GM23338 (cell line): ENCODE measurements around the gene HOXA10. TPM values are rescaled to one million over a fixed set of nuclear protein-coding genes. Genes with fewer than 3 reads are reported as not detected.
A peak's percentile ranks its signal among the peaks of the same experiment; 100 is the strongest.

ENCODE experiments used
- ATAC-seq: fragments of 200-7000 bp; cut with Tn5 transposase; 3 replicates; pipeline ENCODE4 v1.9.1; 2020
- DNase-seq: peaks from one replicate; pipeline ENCODE4 v3.0.0-alpha.2; 2015; ENCODE audit warnings: low spot score
- H2AFZ ChIP-seq: fragments of 200-600 bp; sonication (generic); 2 replicates; pipeline ENCODE4 v1.8.0; 2016; ENCODE audit warnings: antibody characterized with exemption, mild to moderate bottlenecking, moderate library complexity
- H3F3A ChIP-seq: fragments of 200-600 bp; sonication (generic); replicated peaks from 2 replicates; pipeline ENCODE4 v1.8.0; 2017; ENCODE audit warnings: antibody characterized with exemption, mixed run types, low read depth
- H3K27ac ChIP-seq: fragments of 200-600 bp; sonication (generic); 2 replicates; pipeline ENCODE4 v1.6.1; 2016; ENCODE audit warnings: low read depth
- H3K27me3 ChIP-seq: fragments of 200-600 bp; sonication (generic); 2 replicates; pipeline ENCODE4 v1.8.0; 2016; ENCODE audit warnings: mild to moderate bottlenecking, mixed run types, moderate library complexity; ENCODE audit not compliant: insufficient read depth
- H3K36me3 ChIP-seq: fragments of 200-600 bp; sonication (generic); 2 replicates; pipeline ENCODE4 v1.8.0; 2016; ENCODE audit warnings: mild to moderate bottlenecking; ENCODE audit not compliant: insufficient read depth
- H3K4me1 ChIP-seq: fragments of 200-600 bp; sonication (generic); 2 replicates; pipeline ENCODE4 v1.8.0; 2016; ENCODE audit warnings: mild to moderate bottlenecking, moderate library complexity; ENCODE audit not compliant: insufficient read depth
- H3K4me2 ChIP-seq: fragments of 200-600 bp; sonication (generic); 2 replicates; pipeline ENCODE4 v1.7.1; 2017; ENCODE audit warnings: mixed run types
- H3K4me3 ChIP-seq: fragments of 200-600 bp; sonication (generic); 2 replicates; pipeline ENCODE4 v1.6.1; 2016; ENCODE audit warnings: mixed run types
- H3K79me2 ChIP-seq: fragments of 200-600 bp; sonication (generic); replicated peaks from 2 replicates; pipeline ENCODE4 v1.8.0; 2017; ENCODE audit warnings: mild to moderate bottlenecking; ENCODE audit not compliant: insufficient read depth
- H3K9me2 ChIP-seq: fragments of 200-600 bp; sonication (generic); 2 replicates; pipeline ENCODE4 v1.8.0; 2017; ENCODE audit not compliant: insufficient read depth
- H4K20me1 ChIP-seq: fragments of 200-600 bp; sonication (generic); replicated peaks from 2 replicates; pipeline ENCODE4 v1.8.0; 2017; ENCODE audit warnings: mild to moderate bottlenecking; ENCODE audit not compliant: insufficient read depth
- H3K27ac Mint-ChIP-seq: 2 replicates; pipeline ENCODE4 v1.8.0; 2020; ENCODE audit warnings: inconsistent platforms, mild to moderate bottlenecking, moderate library complexity, mixed read lengths
- H3K27me3 Mint-ChIP-seq: 3 replicates; pipeline ENCODE4 v1.8.0; 2022; ENCODE audit warnings: low read depth, mild to moderate bottlenecking, moderate library complexity, mixed read lengths, inconsistent platforms; ENCODE audit not compliant: insufficient read depth, poor library complexity
- H3K36me3 Mint-ChIP-seq: 3 replicates; pipeline ENCODE4 v1.8.0; 2021; ENCODE audit warnings: low read depth, mild to moderate bottlenecking, inconsistent platforms, moderate library complexity, mixed read lengths
- H3K4me1 Mint-ChIP-seq: 3 replicates; pipeline ENCODE4 v1.8.0; 2020; ENCODE audit warnings: mild to moderate bottlenecking, inconsistent platforms, mixed read lengths
- H3K4me3 Mint-ChIP-seq: 3 replicates; pipeline ENCODE4 v1.8.0; 2021; ENCODE audit warnings: moderate library complexity, mild to moderate bottlenecking, inconsistent platforms, mixed read lengths
- H3K9me3 Mint-ChIP-seq: 3 replicates; pipeline ENCODE4 v1.8.0; 2020; ENCODE audit warnings: moderate library complexity, mild to moderate bottlenecking, inconsistent platforms, mixed read lengths
- EZH2phosphoT487 ChIP-seq: fragments of 200-600 bp; sonication (generic); IDR thresholded peaks from one replicate; pipeline ENCODE4 v1.8.1; 2018; ENCODE audit warnings: antibody characterized with exemption; ENCODE audit not compliant: unreplicated experiment
- JUNB ChIP-seq: IDR thresholded peaks from one replicate; pipeline ENCODE4 v1.6.1; 2016; ENCODE audit warnings: antibody characterized with exemption; ENCODE audit not compliant: unreplicated experiment
- STAT1 ChIP-seq: IDR thresholded peaks from one replicate; pipeline ENCODE4 v1.6.1; 2016; ENCODE audit warnings: antibody characterized with exemption; ENCODE audit not compliant: unreplicated experiment
- ZNF114 ChIP-seq: fragments of 250-450 bp; sonication (Bioruptor Pico); IDR thresholded peaks from 2 replicates; pipeline ENCODE4 v1.5.0; 2020; ENCODE audit warnings: mild to moderate bottlenecking, moderate library complexity
- polyA plus RNA-seq: library from polyadenylated mRNA; unstranded; fragments of >200 nt; fragmentation: Nextera tagmentation; extraction: Ambion mirVana; gene quantifications from 2 replicates; pipeline ENCODE4 v1.2.1, GENCODE V29; 2016
- total RNA-seq: library from RNA; depleted of rRNA; stranded (reverse); fragments of >200 nt; shearing (Covaris generic); gene quantifications from 2 replicates; pipeline ENCODE4 v1.2.3, GENCODE V29; 2014
- TF ChIP-seq, protein P1 (sequence below): fragments of 250-450 bp; sonication (Bioruptor Pico); IDR thresholded peaks from 2 replicates; pipeline ENCODE4 v1.5.0; 2020; ENCODE audit warnings: mild to moderate bottlenecking, moderate library complexity
- TF ChIP-seq, protein P2 (sequence below): IDR thresholded peaks from 2 replicates; pipeline ENCODE4 v1.6.1; 2016; ENCODE audit warnings: antibody characterized with exemption

The HOXA10 gene
- total and polyA plus RNA-seq, 2 experiments from 2014 or later, result not detected

DNA sequence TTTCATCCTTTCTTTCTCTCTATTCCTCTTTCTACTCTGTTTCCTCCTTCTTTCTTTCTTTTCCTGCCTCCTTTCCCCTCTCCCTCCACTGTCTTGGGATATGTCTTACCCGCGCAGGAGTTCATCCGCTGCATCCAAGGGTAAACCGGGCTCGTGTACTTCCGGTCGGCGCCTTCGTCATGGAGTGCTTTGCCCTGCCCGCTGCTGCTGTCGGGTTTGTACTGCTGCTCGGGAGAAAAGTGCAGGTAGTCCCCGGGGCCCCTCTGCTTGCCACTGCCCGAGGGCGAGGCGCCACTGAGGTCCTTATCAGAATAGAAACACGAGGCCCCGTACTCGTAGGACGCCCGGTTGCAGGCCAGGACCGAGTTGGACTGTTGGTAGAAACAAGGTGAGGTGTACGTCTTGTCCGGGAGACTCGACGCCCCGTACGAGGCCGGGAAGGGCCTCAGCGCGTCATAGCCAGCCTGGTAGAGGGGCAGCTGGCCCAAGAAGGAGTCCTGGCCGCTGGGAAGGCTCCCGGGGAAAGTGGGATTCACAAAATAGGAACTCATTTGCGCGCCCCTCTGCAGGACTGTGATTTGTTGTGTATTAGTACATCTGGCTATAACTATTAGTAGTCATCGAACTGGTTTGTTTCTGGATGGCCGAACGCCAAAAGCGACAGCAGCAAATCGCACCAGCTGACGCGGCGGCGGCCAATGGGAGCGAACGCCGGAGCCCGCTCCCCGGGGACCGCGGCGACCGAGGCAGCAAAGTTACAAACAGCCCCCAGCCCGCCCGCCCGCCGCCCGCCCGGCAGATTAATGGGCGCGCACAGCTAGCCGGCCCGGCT lies 26.7 kb downstream of the HOXA10 start, which contains the start of gene HOXA6 (continued):
- TF ChIP-seq, protein P1, sequence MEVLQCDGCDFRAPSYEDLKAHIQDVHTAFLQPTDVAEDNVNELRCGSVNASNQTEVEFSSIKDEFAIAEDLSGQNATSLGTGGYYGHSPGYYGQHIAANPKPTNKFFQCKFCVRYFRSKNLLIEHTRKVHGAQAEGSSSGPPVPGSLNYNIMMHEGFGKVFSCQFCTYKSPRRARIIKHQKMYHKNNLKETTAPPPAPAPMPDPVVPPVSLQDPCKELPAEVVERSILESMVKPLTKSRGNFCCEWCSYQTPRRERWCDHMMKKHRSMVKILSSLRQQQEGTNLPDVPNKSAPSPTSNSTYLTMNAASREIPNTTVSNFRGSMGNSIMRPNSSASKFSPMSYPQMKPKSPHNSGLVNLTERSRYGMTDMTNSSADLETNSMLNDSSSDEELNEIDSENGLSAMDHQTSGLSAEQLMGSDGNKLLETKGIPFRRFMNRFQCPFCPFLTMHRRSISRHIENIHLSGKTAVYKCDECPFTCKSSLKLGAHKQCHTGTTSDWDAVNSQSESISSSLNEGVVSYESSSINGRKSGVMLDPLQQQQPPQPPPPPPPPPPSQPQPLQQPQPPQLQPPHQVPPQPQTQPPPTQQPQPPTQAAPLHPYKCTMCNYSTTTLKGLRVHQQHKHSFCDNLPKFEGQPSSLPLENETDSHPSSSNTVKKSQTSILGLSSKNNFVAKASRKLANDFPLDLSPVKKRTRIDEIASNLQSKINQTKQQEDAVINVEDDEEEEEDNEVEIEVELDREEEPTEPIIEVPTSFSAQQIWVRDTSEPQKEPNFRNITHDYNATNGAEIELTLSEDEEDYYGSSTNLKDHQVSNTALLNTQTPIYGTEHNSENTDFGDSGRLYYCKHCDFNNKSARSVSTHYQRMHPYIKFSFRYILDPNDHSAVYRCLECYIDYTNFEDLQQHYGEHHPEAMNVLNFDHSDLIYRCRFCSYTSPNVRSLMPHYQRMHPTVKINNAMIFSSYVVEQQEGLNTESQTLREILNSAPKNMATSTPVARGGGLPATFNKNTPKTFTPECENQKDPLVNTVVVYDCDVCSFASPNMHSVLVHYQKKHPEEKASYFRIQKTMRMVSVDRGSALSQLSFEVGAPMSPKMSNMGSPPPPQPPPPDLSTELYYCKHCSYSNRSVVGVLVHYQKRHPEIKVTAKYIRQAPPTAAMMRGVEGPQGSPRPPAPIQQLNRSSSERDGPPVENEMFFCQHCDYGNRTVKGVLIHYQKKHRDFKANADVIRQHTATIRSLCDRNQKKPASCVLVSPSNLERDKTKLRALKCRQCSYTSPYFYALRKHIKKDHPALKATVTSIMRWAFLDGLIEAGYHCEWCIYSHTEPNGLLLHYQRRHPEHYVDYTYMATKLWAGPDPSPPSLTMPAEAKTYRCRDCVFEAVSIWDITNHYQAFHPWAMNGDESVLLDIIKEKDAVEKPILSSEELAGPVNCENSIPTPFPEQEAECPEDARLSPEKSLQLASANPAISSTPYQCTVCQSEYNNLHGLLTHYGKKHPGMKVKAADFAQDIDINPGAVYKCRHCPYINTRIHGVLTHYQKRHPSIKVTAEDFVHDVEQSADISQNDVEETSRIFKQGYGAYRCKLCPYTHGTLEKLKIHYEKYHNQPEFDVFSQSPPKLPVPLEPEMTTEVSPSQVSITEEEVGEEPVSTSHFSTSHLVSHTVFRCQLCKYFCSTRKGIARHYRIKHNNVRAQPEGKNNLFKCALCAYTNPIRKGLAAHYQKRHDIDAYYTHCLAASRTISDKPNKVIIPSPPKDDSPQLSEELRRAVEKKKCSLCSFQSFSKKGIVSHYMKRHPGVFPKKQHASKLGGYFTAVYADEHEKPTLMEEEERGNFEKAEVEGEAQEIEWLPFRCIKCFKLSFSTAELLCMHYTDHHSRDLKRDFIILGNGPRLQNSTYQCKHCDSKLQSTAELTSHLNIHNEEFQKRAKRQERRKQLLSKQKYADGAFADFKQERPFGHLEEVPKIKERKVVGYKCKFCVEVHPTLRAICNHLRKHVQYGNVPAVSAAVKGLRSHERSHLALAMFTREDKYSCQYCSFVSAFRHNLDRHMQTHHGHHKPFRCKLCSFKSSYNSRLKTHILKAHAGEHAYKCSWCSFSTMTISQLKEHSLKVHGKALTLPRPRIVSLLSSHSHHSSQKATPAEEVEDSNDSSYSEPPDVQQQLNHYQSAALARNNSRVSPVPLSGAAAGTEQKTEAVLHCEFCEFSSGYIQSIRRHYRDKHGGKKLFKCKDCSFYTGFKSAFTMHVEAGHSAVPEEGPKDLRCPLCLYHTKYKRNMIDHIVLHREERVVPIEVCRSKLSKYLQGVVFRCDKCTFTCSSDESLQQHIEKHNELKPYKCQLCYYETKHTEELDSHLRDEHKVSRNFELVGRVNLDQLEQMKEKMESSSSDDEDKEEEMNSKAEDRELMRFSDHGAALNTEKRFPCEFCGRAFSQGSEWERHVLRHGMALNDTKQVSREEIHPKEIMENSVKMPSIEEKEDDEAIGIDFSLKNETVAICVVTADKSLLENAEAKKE (CRISPR knock-in tag), result no peak

DNA sequence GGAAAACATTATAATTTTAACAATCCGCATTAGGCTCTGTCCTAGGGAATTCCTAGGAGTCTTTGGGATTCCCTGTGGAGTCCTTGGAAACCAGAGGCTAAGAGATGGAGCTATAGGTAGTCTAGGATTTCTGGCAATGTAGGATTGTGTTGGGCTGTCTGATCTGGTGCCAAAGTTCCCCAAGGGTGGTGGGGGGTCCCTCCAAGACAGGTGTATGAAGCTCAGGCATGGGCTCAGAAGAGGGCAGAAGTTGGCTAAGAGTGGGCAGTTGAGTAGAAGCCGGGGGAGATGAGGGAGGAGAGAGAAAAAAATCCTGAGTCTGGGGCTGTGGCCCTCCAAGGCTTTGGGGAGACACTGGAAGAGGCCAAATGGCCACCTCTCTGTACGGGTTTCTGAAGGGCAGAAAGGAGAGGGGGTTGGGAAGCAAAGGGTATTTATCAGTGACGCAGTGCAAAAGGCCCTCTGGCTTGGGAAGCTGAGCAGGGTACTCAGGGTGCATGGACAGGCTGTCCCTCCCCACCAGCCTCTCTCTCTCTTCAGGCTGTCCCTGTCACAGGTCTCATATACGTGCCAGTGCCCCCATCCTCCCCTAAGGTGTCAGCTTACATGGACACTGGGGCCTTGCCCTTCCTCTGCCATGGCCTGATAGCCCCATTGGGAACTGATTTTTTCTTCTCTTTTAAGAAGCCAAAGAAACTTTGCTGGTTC lies 27.5 kb downstream of the HOXA10 start:
- peaks cover 28% of the 10 kb centered on the region for H3K9me3 Mint-ChIP-seq
- no peaks in the 10 kb centered on the region for H3K9me2 ChIP-seq
- H2AFZ ChIP-seq, result no peak overlapping the region
- H3K27me3 Mint-ChIP-seq, result peaks cover 100% of the 10 kb centered on the region
- H3K27me3 ChIP-seq, result peaks cover 100% of the 10 kb centered on the region
- H3K36me3 Mint-ChIP-seq, result no peaks in the 10 kb centered on the region; the same call in 2 of the 3 replicates
- H3K4me2 ChIP-seq, result no peak overlapping the region
- H3K27ac ChIP-seq, result no peak overlapping the region
- ATAC-seq, result no peak
- peak; percentile 8 for DNase-seq
- peaks cover 42% of the 10 kb centered on the region for H4K20me1 ChIP-seq
- H3K4me3 ChIP-seq, result no peak overlapping the region
- peaks cover 33% of the 10 kb centered on the region for H3K4me1 ChIP-seq
- TF ChIP-seq JUNB, result no peak
- TF ChIP-seq, protein P2, sequence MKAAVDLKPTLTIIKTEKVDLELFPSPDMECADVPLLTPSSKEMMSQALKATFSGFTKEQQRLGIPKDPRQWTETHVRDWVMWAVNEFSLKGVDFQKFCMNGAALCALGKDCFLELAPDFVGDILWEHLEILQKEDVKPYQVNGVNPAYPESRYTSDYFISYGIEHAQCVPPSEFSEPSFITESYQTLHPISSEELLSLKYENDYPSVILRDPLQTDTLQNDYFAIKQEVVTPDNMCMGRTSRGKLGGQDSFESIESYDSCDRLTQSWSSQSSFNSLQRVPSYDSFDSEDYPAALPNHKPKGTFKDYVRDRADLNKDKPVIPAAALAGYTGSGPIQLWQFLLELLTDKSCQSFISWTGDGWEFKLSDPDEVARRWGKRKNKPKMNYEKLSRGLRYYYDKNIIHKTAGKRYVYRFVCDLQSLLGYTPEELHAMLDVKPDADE, result no peak
- no peak for TF ChIP-seq EZH2phosphoT487
- TF ChIP-seq ZNF114 (CRISPR knock-in tag), result no peak
- no peak for TF ChIP-seq STAT1
- no peak overlapping the region for H3K4me3 Mint-ChIP-seq
- H3K4me1 Mint-ChIP-seq, result peaks cover 27% of the 10 kb centered on the region
- no peaks in the 10 kb centered on the region for H3K79me2 ChIP-seq
- no peaks in the 10 kb centered on the region for H3K36me3 ChIP-seq
- no peak overlapping the region for H3K27ac Mint-ChIP-seq
- H3F3A ChIP-seq, result peaks cover 31% of the 10 kb centered on the region
